ENCODE data around the gene CKS2. TPM values are rescaled to one million over a fixed set of nuclear protein-coding genes. Genes with fewer than 3 reads are reported as not detected.

CKS2 gene
- total and polyA plus RNA-seq, 2 experiments from 2014 or later: 70.5 to 108 TPM

DNA sequence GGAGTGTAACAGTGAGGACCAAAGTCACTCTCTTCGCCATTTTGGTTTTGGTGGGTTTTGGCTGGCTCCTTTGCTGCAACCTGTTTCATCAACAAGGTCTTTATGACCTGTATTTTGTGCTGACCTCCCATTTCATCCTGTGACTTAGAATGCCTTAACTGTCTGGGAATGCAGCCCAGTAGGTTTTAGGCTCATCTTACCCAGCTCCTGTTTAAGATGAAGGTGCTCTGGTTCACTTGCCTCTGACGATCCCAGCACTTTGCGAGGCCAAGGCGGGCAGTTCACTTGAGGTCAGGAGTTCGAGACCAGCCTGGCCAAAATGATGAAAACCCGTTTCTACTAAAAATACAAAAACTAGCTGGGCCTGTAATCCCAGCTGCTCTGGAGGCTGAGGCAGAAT lies 1.8 kb upstream of the CKS2 start:
- H3K36me3 ChIP-seq: no peaks in the 10 kb centered on the region
- H3K27ac ChIP-seq: peak overlapping the region; percentile 99
- H3K4me1 ChIP-seq (ENCODE audit: low read depth): peaks cover 17% of the 10 kb centered on the region
- H3K27me3 ChIP-seq: no peaks in the 10 kb centered on the region
- no peak for TF ChIP-seq CTCF (IDR thresholded peaks at IDR 0.05; ENCODE audit: low read depth, low read length)
- DNase-seq (ENCODE audit: low read depth in 1 of 2, low spot score in 1 of 2): no peak
- no peak overlapping the region for H3K4me3 ChIP-seq
- H3K9me3 ChIP-seq (ENCODE audit: low read depth): no peaks in the 10 kb centered on the region

DNA sequence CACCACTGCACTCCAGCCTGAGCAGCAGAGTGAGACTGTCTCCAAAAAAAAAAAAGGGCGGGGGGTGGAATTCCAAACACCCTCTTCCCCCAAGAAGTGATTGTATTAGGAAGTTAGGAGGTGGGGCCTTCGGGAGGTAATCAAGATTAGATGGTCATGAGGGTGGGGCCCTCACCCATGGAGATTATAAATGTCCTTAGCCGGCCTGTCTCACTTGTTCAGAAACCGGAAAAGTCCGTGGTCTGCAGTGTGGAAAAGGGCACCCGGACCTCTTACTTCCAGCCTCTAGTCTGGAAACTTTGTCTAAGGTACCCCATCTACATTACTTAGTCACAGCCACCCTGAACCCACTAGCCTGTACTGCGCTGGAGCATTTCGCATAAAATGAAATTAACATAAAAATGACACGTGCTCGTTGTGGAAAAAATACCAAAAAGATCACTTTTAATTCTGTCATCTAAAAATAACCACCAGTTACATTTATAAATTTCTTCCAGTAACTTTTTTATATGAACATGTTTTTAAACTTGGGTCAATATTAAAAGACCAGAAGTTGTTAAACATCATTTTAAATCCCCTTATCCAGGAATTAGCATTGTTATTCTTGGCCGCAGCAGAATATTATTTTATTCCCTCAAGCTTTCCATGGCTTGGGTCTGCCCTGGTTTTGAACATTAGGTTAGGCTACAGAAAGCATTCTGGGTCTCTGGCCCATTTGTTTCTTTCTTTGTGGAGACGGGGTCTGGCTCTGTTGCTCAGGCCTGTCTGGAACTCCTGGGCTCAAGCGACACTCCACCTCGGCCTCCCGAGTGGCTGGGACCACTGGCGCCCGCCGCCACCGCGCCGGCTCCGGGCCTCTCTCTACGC lies 1.2 kb upstream of the CKS2 start:
- Histone ChIP-seq H3K27ac (peak overlapping the region; percentile 99), H3K4me1 (ENCODE audit: low read depth) (peaks cover 19% of the 10 kb centered on the region), H3K27me3 (no peaks in the 10 kb centered on the region), H3K9me3 (ENCODE audit: low read depth) (no peaks in the 10 kb centered on the region), H3K4me3 (peak overlapping the region; percentile 55), H3K36me3 (no peaks in the 10 kb centered on the region)
- peak in 1 of 2 donors; percentile 38 for DNase-seq (ENCODE audit: low read depth in 1 of 2, low spot score in 1 of 2)
- no peak for TF ChIP-seq CTCF (IDR thresholded peaks at IDR 0.05; ENCODE audit: low read depth, low read length)

GRCh38 chr9:89311346-89312221 lies 589 bp downstream of the CKS2 start:
- H3K9me3 ChIP-seq (ENCODE audit: low read depth): no peaks in the 10 kb centered on the region
- DNase-seq (ENCODE audit: low read depth in 1 of 2, low spot score in 1 of 2): peak in 1 of 2 donors; percentile 24
- H3K4me1 ChIP-seq (ENCODE audit: low read depth): peaks cover 19% of the 10 kb centered on the region
- H3K27me3 ChIP-seq: no peaks in the 10 kb centered on the region
- no peak for TF ChIP-seq CTCF (IDR thresholded peaks at IDR 0.05; ENCODE audit: low read depth, low read length)
- H3K4me3 ChIP-seq: peak overlapping the region; percentile 84
- peak overlapping the region; percentile 97 for H3K27ac ChIP-seq
- peaks cover 11% of the 10 kb centered on the region for H3K36me3 ChIP-seq

GRCh38 chr9:89312222-89312571 lies 1.2 kb downstream of the CKS2 start:
- peak; percentile 21 for DNase-seq (ENCODE audit: low read depth in 1 of 2, low spot score in 1 of 2)
- Histone ChIP-seq H3K4me3 (peak overlapping the region; percentile 84), H3K27ac (peak overlapping the region; percentile 97), H3K36me3 (peaks cover 17% of the 10 kb centered on the region), H3K9me3 (ENCODE audit: low read depth) (no peaks in the 10 kb centered on the region), H3K27me3 (no peaks in the 10 kb centered on the region), H3K4me1 (ENCODE audit: low read depth) (peaks cover 19% of the 10 kb centered on the region)
- no peak for TF ChIP-seq CTCF (IDR thresholded peaks at IDR 0.05; ENCODE audit: low read depth, low read length)

GRCh38 chr9:89313842-89314241 lies 2.8 kb downstream of the CKS2 start:
- Histone ChIP-seq H3K27ac (peak overlapping the region; percentile 32), H3K4me3 (peak overlapping the region; percentile 84), H3K9me3 (ENCODE audit: low read depth) (no peaks in the 10 kb centered on the region), H3K36me3 (peaks cover 21% of the 10 kb centered on the region), H3K27me3 (no peaks in the 10 kb centered on the region), H3K4me1 (ENCODE audit: low read depth) (peaks cover 25% of the 10 kb centered on the region)
- no peak for TF ChIP-seq CTCF (IDR thresholded peaks at IDR 0.05; ENCODE audit: low read depth, low read length)
- peak in 1 of 2 donors; percentile 21 for DNase-seq (ENCODE audit: low read depth in 1 of 2, low spot score in 1 of 2)
